LHCN-M2 (cell line): ENCODE data around the gene TAL1. TPM values are rescaled to one million over a fixed set of nuclear protein-coding genes. Genes with fewer than 3 reads are reported as not detected.
A peak's percentile ranks its signal among the peaks of the same experiment; 100 is the strongest.
"Not testable (repeated sequence)": the region's sequence is repeated elsewhere in the genome, so short reads cannot be mapped to it uniquely, and the experiment has no call there.

Experiments used
- DNase-seq: peaks from one replicate; pipeline ENCODE4 v3.0.0-alpha.2; 2012; ENCODE audit warnings: low read depth
- total RNA-seq: library from RNA; depleted of rRNA; stranded (reverse); fragments of >200 nt; gene quantifications from 2 replicates; pipeline ENCODE4 v1.2.3, GENCODE V29; 2014

Gene TAL1
- total RNA-seq, 1 experiment from 2014 or later = not detected

DNA sequence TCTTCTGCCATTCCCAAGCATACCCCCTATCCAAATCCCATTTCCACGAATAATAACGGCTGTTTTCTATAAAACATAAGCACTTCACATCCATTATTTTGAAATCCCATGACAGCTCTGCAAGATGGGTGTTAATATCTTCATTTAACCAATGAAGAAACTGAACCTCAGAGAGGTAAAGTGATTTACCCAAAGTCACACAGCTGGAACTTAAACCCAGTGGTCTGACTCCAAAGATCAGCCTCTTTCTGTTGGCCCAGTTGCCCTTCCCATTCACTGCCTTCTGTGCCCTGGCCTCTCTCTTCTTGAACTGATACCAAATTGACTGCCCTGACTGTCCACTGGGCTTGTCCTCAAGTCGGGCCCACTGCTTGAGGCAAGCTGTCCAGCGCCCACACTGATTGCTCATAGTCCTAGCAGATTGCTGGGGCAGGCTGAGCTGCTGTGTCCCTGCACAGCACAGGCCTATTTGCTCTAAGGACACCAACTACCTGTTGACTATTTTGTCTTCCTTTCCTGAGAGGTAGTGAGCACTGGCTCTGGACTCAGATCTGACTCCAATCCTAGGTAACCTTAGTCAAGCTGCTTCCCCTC, 19.3 kb downstream of the TAL1 start:
- DNase-seq = no peak

DNA sequence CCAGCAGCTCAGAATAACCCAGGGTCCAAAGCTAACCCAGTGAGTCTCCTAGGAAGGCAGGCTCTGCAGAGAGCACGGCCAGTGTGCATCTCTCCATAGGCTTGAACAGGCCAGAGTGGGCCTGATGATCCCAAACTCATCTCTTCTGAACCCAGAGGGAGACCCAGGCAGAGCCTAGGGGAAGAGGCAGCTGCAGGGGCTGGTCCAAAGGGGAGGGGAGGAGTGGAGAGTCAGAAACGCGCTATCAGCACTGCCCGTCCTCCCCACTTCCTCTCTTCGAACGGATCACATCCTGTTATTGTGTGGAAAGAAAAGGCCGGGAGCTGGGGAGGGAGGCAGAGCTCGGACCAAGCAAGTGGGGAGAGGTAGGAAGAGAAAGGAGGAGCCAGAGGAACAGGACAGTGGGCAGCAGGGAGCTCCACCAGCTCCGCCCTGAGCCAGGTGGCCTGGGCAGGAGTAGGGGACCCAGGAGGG, 20.2 kb downstream of the TAL1 start:
- DNase-seq = no peak

DNA sequence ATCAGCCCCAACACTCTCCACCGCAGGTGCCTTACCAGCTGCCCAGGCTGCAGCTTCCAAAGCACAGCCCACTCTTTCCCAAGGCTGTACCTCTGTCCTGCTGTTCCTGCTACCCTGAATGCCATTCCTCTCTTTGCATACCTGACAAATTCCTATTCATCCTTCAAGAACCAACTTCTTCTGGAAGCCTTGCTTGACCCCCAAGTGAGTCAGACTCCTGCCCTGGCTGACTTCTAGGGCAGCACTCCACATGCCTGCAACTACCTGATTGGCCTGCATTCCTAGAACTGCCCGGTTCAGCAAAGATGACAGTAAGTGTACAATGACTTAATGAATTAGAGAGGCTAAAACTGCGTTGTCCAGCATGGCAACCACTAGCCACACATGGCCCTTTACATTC, 21.4 kb downstream of the TAL1 start:
- no peak for DNase-seq

DNA sequence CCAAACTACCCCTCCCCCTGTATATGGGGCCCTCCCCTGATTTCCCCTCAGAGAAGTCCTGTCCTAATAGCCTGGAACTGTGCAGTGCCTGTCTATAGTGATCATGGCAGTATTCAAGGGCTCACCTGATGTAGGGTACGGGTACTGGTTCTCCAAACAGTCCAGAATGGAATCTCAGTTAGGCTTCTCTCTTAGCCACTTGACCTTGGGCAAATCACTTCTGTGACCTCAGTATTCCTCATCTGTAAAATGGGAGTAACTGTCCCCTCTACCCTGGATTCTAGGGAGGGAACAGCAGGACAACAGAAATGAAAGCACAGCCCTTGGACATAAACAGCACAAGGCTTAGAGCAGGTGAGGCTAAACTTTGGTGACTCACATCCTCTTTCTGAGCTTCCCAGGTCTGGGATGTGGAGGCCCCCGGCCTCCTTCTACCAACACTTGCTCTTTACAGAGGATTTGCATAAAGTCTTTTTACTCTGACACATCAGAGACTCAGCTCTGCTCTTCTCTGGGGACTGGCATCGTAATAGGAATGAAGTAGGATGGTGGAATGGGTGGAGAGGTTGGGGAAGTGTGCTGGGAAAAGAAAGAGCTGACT, 22.2 kb downstream of the TAL1 start:
- no peak for DNase-seq

DNA sequence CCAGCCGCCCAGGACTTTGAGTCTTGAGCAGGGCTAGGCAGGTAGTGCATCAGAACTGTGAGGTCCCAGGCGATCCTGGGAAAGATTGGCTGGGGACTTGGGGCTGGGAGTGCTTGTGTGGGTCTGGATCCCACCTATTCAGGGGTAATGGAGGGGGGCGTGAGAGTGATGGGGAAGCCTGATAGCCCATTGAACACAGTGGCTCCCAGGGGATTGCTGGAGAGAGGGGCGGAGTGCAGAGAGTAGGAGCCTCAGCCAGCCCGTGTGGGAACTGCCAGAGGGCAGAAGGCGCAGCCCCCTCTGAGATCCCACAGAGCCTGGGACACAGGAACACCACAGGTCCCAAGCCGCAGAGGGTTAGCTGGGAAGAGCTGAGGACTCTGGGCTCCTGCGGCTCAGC, 22.9 kb downstream of the TAL1 start:
- no peak for DNase-seq

DNA sequence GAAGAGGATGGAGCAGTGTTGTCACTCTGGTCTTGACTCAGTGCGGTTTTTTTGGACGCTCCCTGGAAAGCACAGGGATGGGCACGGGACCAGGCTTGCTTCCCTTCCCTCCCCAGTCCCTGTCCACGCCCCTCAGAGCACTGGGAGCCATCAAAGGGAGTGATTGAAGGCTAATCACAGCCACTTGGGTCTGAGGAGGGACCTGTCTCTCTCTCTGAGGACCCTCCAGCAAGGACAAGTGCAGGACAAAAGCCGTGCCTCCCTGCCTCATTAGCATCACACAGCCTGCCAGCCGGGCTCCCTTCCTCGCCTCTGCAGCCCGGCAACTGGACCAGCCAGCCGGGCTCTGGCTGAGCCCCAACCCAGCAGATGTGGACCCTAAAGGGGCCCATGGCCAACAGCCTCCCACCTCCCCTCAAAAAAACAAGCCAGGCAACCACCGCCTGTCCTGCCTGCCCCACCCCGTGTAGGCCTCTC, 23.6 kb downstream of the TAL1 start:
- DNase-seq = no peak

DNA sequence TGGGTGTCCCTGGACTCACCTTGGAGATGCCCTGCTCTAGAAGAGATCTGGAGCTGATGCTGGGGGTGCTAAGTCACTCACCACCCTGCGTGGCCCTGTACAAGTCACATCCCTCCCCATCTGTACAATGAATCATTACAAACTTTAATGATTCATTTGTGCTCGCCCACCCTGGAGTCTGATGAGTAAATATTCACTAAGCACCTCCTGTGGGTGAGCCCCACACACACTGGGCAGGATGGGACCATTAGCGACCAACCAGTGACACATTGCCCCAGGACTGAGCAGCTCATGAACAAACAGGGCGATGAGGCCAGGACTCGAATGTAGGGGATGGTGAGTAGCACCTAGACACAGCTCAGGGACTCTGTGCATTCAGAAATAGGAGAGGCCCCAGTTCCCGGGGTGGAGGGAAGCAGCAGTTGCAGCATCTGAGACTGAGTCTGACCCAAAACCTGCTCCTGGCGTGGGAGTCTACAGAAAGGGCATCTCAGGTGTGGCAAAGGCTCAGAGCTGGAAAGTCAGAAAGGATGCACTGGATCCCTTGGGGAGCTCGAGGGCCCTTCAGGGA, 24.1 kb downstream of the TAL1 start:
- DNase-seq = no peak

DNA sequence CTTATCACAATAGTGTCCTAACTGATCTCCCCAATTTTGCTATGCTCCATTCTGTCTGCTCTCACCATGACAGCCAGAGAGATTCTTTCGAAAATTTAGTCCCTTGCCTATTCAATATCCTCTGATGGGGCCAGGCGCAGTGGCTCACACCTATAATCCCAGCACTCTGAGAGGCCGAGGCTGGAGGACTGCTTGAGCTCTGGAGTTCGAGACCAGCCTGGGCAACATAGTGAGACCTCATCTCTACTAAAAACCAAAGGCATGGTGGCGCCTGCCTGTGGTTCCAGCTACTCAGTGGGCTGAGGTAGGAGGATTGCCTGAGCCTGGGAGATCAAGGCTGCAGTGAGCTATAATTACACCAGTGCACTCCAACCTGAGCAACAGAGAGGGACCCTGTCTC, 26.1 kb downstream of the TAL1 start:
- DNase-seq = no peak

DNA sequence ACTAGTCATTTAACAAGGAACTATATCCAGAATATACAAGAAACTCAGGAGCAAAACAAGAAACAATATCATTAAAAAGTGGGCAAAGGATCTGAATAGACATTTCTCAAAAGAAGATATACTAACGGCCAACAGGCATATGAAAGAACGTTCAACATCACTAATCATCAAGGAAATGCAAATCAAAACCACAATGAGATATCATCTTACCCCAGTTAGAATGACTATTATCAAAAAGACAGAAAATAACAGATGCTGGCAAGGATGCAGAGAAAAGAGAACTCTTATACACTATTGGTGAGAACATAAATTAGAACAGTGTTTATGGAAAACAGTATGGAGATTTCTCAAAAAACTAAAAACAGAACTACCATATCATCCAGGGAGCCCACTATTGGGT, 28.5 kb downstream of the TAL1 start:
- peak; percentile 30 for DNase-seq

DNA sequence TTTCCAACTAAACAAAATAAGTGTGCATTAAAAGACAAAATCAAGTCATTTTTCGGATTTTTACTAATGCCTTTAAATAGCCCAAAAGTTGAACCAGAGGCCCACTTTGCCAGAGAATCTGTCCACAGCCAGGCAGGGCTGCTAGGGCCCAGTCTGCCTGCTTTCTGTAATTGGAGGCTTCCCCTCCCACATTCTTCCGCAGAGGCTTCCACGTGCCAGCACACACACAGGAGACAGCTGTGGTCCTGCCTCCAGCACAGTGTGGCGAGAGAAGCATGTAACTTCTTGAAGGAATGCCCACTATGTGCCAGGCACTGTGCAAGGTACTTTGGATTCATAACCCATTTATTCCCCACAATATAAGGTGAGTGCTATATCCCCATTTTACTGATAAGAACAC, 30.8 kb downstream of the TAL1 start:
- peak; percentile 44 for DNase-seq

DNA sequence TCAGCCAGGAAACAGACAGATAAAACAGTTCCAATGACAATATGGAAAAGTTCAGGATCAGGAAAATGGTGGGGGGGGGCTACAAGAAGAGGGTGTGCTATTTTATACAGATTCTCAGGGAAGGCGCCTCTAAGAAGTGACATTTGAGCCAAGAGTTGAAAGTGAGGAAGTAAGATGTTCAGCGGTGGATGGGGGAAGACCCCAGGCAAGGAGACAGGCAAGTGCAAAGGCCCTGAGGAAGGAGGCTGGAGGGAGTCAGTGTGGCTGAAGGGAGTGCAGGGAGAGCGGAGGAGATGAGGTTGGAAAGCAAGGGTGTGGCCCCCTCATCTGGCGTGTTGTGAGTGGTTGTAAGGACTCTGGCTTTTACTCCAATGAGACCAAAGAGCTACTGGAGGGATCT, 33.8 kb downstream of the TAL1 start:
- DNase-seq = no peak

DNA sequence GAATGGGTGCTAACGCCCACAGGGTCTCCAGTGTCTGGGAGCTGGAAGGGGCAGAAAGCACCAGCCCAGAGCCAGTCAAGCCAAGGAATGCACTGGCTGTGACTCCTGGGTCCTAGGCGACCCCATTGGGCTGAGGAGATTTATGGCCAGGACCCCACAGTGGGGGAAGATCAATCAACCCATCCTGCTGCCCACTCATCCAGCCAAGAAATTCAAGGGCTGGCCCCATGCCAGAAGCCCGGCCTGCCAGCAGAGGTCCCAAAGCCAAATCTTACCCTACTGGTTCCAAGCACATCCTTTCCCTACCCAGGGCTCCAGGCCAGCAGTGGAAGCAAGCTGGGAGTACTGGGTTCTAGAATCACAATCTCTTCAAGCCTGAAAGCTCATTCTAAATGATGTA, 35.4 kb downstream of the TAL1 start:
- no peak for DNase-seq

DNA sequence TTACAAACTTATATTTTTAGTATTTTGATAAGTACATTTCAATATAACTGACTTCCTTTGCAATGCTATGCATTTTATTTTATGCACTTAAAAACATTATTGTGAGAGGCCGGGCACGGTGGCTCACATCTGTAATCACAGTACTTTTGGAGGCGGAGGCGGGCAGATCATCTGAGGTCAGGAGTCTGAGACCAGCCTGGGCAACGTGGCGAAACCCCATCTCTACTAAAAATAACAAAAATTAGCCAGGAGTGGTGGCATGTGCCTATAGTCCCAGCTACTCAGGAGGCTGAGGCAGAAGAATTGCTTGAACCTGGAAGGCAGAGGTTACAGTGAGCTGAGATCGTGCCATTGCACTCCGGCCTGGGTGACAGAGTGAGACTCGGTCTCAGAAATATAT, 36.0 kb downstream of the TAL1 start:
- not testable (repeated sequence) for DNase-seq

DNA sequence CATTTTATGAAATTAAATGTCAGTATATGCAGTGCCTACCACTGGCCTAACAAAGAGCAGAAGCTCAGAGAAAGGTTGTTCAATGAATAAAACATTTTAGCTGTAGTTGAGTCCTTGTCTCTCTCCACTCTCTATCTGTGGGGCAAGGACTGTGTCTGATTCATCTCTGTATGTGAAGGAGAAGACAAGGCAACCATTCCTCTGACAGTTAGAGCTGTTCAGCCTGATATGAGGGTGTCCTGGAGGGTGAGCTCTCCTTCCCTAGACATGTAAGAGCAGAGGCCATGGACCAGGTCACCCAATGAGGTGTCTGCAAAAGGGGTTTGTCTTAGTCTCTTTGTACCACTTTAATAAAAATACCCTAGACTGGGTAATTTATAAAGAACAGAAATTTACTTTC, 37.7 kb downstream of the TAL1 start:
- DNase-seq = no peak

DNA sequence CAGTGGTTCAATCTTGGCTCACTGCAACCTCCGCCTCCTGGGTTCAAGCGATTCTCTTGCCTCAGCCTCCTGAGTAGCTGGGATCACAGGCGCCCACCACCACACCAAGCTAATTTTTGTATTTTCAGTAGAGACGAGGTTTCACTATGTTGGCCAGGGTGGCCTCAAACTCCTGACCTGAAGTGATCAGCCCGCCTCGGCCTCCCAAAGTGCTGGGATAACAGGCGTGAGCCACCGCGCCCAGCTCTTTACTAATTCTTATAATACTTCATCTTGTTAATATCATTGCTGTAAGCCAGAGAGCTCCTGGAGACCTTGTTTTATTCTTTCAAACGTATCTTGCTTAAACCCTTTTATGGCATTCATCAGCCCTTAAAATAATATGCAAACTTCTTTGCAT, 38.5 kb downstream of the TAL1 start:
- not testable (repeated sequence) for DNase-seq

DNA sequence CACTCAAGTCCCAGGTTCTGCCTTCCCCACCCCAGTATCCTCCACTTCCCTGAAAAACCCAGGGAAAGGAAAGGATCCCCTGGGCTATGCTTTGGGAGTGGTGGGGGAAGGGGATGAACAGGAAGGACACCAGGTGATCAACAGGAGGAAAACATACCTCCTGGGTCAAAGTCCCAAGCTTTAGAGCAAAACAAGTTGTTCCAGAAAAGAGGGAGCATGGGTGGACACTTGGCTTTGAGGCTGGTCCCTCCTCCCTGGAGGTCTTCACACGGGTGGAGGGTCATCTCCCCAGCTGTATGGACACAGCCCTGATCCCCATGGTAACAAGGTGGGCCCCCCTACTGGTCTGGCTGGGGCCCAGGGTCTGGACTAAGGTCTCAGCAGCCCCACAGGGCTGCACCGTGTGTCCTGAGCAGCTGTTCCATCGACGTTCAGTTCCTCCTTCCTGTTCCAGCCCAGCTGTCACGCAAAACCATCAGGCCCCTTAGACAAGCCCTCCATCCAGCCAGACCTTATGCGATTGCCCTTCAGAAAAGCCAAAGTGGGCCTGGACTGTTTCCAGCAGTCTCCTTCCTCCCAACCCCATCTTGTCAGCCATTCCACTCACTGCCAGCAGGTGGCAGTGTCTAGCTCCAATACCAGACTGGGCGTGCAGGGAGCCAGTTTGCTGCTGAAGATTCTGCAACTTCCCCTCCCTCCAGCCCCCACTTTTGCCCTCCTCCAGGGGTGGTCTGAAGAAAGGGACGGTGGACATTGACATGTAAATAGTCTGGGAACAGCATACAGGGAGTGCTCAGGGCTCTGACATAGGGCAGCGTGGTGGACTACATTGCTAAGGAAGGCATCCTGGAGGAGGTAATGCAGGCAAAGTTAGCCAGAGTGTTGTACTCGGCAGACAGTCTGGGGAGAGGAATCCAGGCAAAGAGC, 39.3 kb downstream of the TAL1 start:
- peak; percentile 62 for DNase-seq

DNA sequence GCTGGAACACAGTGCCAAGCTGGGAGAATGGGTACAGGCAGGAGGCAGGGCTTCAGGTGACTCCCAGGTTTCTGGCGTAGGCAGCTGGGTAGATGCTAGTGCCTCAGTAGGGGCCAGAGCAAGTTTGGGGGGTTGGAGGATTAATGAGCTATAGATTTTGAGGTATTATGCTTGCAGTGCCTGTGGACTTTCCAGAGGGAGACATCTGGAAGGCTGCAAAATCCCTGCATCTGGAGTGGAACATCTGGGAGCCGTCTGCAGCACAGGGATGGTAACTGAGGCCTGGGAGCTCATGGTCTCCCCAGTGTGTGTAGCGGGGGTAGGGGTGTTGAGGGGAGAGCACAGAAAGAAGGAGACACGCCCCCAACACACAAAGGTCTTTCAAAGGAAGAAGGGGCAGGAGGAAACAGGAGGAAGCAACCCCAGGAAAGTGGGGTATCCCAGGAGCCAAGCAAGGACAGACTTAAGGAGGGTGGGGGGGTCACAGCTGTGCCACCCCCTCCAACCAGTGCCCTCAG, 40.0 kb downstream of the TAL1 start:
- DNase-seq = no peak

DNA sequence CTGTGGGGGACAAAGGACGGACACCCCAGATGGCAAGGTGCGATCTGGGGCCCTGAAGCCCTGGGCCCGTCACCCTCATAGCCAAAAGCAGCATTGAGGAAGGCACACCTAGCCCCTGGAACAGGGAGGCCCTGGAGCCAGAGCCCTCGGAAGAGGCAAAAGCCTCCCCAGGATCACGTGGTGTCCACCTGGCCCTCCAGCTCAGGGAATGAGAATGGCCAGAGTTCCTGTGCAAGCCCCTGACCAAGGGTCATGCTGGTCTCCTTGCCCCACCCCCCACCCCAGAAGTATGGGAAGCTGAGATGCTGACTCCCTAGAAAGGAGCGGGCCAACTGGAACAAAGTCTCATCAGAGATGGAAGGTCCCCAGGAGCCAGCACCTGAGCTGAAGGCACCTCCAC, 41.2 kb downstream of the TAL1 start:
- no peak for DNase-seq

DNA sequence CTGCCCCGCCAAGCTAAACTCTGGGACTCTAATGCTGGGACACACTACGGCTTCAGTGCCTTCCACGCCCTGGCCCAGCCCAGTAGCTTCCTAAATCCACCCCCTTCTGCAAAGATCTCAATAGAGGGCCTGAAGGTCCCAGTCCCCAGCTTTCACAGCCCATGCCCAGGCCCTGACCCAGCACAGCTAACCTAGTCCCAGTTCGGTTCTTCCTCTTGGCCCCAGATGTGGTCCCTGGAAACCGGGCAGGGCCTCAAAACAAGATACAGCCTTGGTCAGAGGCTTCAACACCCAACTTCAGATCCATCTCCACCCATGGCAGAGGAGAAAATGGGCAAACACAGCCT, 41.5 kb downstream of the TAL1 start:
- no peak for DNase-seq

DNA sequence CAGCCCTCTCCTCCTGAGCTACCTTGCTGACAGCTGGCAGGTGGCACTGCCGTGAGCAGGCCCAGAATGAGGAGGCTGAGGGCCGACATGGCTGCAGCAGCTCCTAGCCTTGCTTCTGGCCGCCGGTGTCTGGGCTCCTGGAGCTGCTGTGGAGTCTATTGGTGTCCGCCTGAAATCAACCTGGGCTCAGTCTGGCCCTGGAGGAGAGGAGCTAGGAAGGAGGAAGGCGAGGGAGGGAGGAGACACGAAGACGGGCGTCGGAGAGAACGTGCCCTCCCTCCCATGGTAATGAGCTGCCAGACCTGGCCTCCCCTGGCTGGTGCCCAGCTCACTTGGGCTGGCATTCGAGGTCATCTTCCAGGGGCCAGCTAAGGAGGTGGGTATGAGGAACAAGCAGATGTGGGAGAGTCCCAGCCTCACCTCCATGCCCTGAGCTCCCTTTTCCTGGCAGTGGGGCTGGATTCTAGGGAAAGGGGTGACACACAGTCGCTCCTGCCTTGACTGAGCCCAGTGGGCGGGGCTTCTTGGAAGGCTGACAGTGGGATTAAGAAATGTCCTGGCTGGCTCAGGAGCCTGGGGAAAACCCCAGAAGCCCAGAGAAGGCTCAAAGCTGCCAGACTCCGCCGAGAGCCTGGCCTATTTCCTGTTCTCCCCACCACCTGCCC, 42.0 kb downstream of the TAL1 start, which contains the start of gene PDZK1IP1:
TSS of gene PDZK1IP1 (minus strand) at position 193 of the 665 bp plus-strand sequence. CDS start at position 89, 104 bp downstream.
- no peak for DNase-seq
